ENCODE measurements around the gene PRDX2.
"Not testable (repeated sequence)": the region's sequence is repeated elsewhere in the genome, so short reads cannot be mapped to it uniquely, and the experiment has no call there.

PRDX2 gene

GRCh38 chr19:12825254-12826131, 23.9 kb upstream of the PRDX2 start:
- no peak for FAIRE-seq

- no peak for FAIRE-seq
Measured at GRCh38 chr19:12821761-12822160, 20.2 kb upstream of the PRDX2 start.

- FAIRE-seq: not testable (repeated sequence)
Measured at GRCh38 chr19:12817810-12818209, 16.2 kb upstream of the PRDX2 start.

- not testable (repeated sequence) for FAIRE-seq
Measured at GRCh38 chr19:12817188-12817587, 15.6 kb upstream of the PRDX2 start.

- no peak for FAIRE-seq
Measured at GRCh38 chr19:12815088-12815487, 13.5 kb upstream of the PRDX2 start.

GRCh38 chr19:12806242-12807081, 4.9 kb upstream of the PRDX2 start, which contains the start of gene RNASEH2A:
Gene RNASEH2A, plus strand, starts transcription at chr19:12806584. Its CDS starts 90 bp downstream, at chr19:12806674.
- no peak for FAIRE-seq

- no peak for FAIRE-seq
Measured at GRCh38 chr19:12804051-12804450, 2.5 kb upstream of the PRDX2 start.

GRCh38 chr19:12802267-12803106, 887 bp upstream of the PRDX2 start:
- FAIRE-seq: no peak

GRCh38 chr19:12800923-12801465, 606 bp downstream of the PRDX2 start:
- FAIRE-seq: no peak

GRCh38 chr19:12800466-12800770, 1.2 kb downstream of the PRDX2 start:
- FAIRE-seq: no peak

- no peak for FAIRE-seq
Measured at GRCh38 chr19:12799742-12800465, 1.7 kb downstream of the PRDX2 start.

GRCh38 chr19:12797607-12798006, 4.0 kb downstream of the PRDX2 start:
- FAIRE-seq: not testable (repeated sequence)

- no peak for FAIRE-seq
Measured at GRCh38 chr19:12797141-12797587, 4.4 kb downstream of the PRDX2 start.

GRCh38 chr19:12796146-12797071, 5.2 kb downstream of the PRDX2 start:
- FAIRE-seq: no peak

- FAIRE-seq: no peak
Measured at GRCh38 chr19:12794971-12795381, 6.6 kb downstream of the PRDX2 start.

- FAIRE-seq: no peak
Measured at GRCh38 chr19:12794196-12794941, 7.2 kb downstream of the PRDX2 start.

GRCh38 chr19:12793290-12794195, 8.1 kb downstream of the PRDX2 start:
- no peak for FAIRE-seq

GRCh38 chr19:12792853-12793289, 8.7 kb downstream of the PRDX2 start:
- no peak for FAIRE-seq
